ENCODE data around the gene HSD17B12. TPM values are rescaled to one million over a fixed set of nuclear protein-coding genes. Genes with fewer than 3 reads are reported as not detected.
A peak's percentile ranks its signal among the peaks of the same experiment; 100 is the strongest.

The HSD17B12 gene
- 107 and 148 TPM in 2 replicates for total RNA-seq

DNA sequence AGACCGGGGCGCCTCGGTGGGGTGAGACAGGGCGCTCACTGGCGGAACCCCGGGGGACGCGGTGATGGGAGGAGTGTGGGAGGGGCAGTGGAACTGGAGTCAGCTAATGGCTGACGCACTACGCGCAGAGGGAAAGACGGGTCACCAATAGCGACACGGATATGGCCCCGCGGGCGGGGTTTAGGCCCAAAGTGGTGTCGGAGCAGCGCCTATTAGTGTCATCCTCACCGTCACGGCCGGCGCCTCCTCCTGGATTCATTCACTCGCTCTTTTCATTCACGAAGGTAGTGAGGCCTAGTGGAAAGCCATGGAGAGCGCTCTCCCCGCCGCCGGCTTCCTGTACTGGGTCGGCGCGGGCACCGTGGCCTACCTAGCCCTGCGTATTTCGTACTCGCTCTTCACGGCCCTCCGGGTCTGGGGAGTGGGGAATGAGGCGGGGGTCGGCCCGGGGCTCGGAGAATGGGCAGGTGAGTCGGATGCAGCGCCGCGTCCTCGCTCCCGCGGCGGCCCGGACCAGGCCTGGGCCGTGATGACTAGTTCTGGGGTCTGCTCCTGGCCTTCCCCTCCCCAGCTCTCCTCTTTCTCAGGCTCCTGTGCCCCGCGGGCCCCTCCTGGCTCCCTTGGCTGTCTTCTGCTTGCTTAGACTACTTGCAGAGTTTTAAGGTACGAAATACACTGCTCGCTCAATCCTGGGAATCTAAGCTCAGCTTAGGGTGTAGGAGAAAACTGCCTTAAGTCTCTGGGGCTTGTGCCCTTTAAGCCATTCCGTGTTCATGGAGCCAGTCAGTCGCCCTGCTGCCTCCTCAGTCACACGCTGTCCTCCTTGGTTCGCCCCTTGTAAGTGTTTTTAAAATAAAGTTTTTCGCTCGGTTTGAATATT is at the start of gene HSD17B12:
Gene HSD17B12 (plus strand): TSS at position 218 of the 880 bp plus-strand sequence. CDS start 90 bp downstream, at position 308.
- H3K4me3 ChIP-seq (ENCODE audit: low read depth, low read length), result peak within 1 kb of the TSS; percentile 82
- TF ChIP-seq, protein P1, sequence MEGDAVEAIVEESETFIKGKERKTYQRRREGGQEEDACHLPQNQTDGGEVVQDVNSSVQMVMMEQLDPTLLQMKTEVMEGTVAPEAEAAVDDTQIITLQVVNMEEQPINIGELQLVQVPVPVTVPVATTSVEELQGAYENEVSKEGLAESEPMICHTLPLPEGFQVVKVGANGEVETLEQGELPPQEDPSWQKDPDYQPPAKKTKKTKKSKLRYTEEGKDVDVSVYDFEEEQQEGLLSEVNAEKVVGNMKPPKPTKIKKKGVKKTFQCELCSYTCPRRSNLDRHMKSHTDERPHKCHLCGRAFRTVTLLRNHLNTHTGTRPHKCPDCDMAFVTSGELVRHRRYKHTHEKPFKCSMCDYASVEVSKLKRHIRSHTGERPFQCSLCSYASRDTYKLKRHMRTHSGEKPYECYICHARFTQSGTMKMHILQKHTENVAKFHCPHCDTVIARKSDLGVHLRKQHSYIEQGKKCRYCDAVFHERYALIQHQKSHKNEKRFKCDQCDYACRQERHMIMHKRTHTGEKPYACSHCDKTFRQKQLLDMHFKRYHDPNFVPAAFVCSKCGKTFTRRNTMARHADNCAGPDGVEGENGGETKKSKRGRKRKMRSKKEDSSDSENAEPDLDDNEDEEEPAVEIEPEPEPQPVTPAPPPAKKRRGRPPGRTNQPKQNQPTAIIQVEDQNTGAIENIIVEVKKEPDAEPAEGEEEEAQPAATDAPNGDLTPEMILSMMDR (IDR thresholded peaks at IDR 0.05; ENCODE audit: insufficient read depth, low read depth, low read length), result no peak
- peak; percentile 99 for DNase-seq (ENCODE audit: low read depth)

DNA sequence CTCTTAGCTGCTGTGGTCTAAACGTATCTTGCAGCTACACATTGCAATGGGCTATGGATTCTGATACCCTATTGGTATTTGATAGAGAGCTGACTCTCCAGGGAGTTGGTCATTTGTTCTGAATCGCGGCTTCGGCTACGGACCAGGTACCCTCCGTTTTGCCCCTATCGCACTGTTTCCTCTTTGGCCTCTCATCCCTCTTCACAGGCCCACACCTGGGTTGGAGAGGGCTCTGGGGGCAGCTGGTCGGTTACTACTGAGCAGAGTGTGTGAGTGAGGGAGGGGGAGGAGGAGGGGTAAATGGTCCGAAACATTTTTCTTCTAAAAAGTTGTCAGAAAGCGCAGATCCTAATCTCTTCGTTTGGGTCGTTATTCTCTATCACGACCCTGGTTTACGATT is 48.8 kb upstream of the HSD17B12 start:
- H3K4me3 ChIP-seq (ENCODE audit: low read depth, low read length), result no peak overlapping the region
- TF ChIP-seq, protein P1 (IDR thresholded peaks at IDR 0.05; ENCODE audit: insufficient read depth, low read depth, low read length), result no peak
- no peak for DNase-seq (ENCODE audit: low read depth)

DNA sequence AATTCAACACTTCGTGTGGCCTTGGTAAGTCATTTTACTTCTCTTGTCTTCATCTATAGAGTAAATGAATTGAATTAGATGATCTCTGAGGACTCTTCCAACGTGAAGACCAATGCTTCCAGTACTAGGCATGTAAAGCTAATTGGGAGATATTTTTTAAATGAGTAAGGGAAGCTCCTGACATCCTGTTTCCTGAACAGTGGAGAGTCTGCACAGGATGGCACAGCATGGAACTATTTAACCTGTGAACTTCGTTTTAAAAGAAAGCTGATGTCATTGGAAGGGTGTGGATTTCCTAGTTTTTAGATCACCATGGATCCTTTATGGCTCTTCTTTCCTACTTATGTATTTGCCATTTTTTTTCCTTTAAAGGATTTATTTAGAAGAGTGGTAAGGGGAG is 48.4 kb upstream of the HSD17B12 start:
- TF ChIP-seq, protein P1 (IDR thresholded peaks at IDR 0.05; ENCODE audit: insufficient read depth, low read depth, low read length), result no peak
- no peak overlapping the region for H3K4me3 ChIP-seq (ENCODE audit: low read depth, low read length)
- no peak for DNase-seq (ENCODE audit: low read depth)

DNA sequence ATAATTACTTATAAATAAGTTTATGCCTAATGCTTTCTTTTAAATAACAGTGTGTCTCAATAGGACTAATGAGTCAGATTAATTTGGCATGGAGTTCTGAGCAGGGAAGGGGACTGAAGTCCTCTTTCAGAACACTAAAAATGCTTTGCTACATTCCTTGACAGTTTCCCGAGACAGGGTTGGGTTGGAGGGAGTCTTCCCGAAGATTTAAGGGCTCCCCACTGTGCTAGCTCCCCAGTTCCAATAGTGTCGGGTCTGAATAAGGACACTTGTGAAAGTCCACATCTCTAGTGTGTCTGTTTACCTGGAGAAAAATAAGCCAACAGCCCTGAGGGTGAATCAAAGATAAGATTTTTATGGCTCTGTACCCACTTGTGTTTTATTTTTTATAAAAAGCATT is 41.8 kb upstream of the HSD17B12 start:
- TF ChIP-seq, protein P1 (IDR thresholded peaks at IDR 0.05; ENCODE audit: insufficient read depth, low read depth, low read length), result no peak
- no peak overlapping the region for H3K4me3 ChIP-seq (ENCODE audit: low read depth, low read length)
- DNase-seq (ENCODE audit: low read depth), result no peak

DNA sequence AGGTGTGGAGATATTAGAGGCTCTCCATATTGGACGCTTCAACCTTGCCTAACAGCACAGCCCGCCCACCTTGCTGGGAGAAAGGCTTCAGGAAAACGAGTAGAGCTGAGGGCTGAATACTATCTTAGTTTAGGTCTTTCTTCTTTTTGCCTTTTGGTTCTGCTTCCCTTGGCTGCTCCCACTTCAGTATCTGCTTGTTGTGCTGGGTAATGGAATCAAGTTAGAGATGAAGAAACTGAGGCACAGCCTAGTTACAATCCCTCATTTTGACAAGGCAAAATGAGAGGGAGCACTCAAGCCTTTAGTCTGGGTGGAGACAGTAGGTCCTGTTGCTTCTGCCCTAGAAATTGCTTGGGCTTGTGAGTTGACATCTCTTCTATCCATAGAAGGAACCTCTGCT is 41.3 kb upstream of the HSD17B12 start:
- DNase-seq (ENCODE audit: low read depth), result no peak
- TF ChIP-seq, protein P1 (IDR thresholded peaks at IDR 0.05; ENCODE audit: insufficient read depth, low read depth, low read length), result no peak
- no peak overlapping the region for H3K4me3 ChIP-seq (ENCODE audit: low read depth, low read length)

DNA sequence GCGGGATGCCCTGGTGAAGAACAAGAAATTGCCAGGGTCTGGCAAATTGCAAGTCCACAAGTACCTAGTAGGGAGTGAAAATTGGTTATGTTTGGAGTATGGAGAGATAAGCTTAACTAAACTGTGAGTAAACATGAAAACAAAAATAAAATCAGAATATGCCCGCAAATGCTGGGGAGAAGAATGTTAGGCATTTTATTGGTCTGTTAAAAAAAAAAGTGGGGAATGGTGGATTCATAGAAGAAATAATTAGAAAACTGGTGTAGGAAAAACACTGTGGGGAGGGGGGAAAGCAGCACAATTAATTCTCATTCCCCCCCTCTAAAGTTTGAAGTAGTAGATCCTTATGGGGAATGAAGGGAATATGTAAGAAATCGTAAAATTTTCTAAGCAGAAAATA is 40.6 kb upstream of the HSD17B12 start:
- TF ChIP-seq, protein P1 (IDR thresholded peaks at IDR 0.05; ENCODE audit: insufficient read depth, low read depth, low read length), result no peak
- H3K4me3 ChIP-seq (ENCODE audit: low read depth, low read length), result no peak overlapping the region
- no peak for DNase-seq (ENCODE audit: low read depth)
